Fibroblast of pulmonary artery (primary cell): Measurements from ENCODE around the gene IGFBP4.

Experiments
- DNase-seq: peaks from one replicate; pipeline ENCODE4 v3.0.0-alpha.2; 2010; ENCODE audit warnings: low read depth
- H3K4me3 ChIP-seq: replicated peaks from 2 replicates; pipeline ENCODE4 v1.5.1; 2011; ENCODE audit warnings: low read depth, mild to moderate bottlenecking, control low read depth, low read length, moderate library complexity
- CTCF ChIP-seq: IDR thresholded peaks from 2 replicates; pipeline ENCODE4 v1.5.1; 2011; ENCODE audit warnings: mild to moderate bottlenecking, control low read depth, low read length, inconsistent platforms; ENCODE audit errors: missing control alignments

IGFBP4 gene

GRCh38 chr17:40431231-40431602 lies 12.0 kb upstream of the IGFBP4 start:
- no peak for TF ChIP-seq CTCF
- no peak overlapping the region for H3K4me3 ChIP-seq
- DNase-seq, result no peak

- peak; percentile 66 for DNase-seq
- no peak for TF ChIP-seq CTCF
- no peak overlapping the region for H3K4me3 ChIP-seq
Measured at GRCh38 chr17:40432864-40433528, 10.3 kb upstream of the IGFBP4 start.

GRCh38 chr17:40433551-40434415 lies 9.5 kb upstream of the IGFBP4 start:
- no peak overlapping the region for H3K4me3 ChIP-seq
- peak; percentile 36 for DNase-seq
- TF ChIP-seq CTCF, result peak; percentile 62

GRCh38 chr17:40436636-40437035 lies 6.6 kb upstream of the IGFBP4 start:
- no peak for TF ChIP-seq CTCF
- DNase-seq, result no peak
- H3K4me3 ChIP-seq, result no peak overlapping the region

GRCh38 chr17:40437095-40437732 lies 6.0 kb upstream of the IGFBP4 start:
- no peak for TF ChIP-seq CTCF
- no peak overlapping the region for H3K4me3 ChIP-seq
- peak; percentile 38 for DNase-seq

GRCh38 chr17:40440166-40440565 lies 3.1 kb upstream of the IGFBP4 start:
- DNase-seq, result no peak
- no peak for TF ChIP-seq CTCF
- H3K4me3 ChIP-seq, result no peak overlapping the region
